SHP77 (cell line): ENCODE measurements around the gene DEGS1.

ENCODE experiments used
- DNase-seq, 2 experiments: peaks; one replicate each; lab custom pipeline; 2025; lab: John Stamatoyannopoulos, UW

DEGS1 gene

DNA sequence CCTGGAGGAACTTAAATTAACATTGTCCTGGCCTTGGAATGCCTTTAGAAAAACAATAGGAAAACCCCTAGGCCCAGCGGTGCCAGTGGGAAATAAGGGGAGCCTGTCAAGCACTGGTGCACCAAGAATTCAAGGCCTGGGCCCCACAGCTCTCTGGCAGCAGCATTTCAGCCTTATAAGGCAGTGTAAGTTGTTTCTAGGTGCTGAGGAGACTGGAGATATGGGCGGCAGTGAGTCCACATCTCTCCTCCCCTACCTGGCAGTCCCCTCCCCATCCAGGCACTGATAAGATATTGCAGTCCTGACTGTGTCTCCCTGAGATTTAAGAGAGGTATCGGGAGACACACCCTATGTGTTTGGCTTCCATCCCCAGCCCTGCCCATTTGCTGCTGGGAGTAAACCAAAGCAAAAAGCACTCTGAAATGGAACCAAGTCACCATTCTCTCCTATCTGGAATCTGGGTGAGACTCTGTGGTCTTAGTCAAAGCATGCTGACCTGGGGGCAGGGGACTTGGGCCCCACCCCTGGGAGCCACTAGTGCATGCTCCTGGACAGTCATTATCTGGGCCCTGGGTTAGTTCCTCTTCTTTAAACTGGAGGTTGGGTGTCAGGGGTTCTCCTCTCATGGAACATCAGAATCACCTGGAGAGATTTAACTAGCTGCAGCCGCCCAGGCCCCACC lies 30.5 kb downstream of the DEGS1 start:
- no peak for DNase-seq

DNA sequence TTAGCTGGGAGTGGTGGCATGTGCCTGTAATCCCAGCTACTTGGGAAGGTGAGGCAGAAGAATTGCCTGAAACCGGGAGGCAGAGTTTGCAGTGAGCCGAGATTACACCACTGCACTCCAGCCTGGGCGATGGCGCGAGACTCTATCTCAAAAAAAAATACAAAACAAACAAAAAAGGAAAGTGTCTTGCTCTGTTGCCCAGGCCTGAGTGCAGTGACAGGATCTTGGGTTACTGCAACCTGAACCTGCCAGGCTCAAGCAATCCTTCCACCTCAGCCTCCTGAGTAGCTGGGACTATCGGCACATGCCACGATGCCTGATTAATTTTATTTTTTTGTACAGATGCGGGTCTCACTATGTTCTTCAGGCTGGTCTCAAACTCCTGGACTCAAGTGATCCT lies 33.3 kb downstream of the DEGS1 start:
- no peak for DNase-seq

DNA sequence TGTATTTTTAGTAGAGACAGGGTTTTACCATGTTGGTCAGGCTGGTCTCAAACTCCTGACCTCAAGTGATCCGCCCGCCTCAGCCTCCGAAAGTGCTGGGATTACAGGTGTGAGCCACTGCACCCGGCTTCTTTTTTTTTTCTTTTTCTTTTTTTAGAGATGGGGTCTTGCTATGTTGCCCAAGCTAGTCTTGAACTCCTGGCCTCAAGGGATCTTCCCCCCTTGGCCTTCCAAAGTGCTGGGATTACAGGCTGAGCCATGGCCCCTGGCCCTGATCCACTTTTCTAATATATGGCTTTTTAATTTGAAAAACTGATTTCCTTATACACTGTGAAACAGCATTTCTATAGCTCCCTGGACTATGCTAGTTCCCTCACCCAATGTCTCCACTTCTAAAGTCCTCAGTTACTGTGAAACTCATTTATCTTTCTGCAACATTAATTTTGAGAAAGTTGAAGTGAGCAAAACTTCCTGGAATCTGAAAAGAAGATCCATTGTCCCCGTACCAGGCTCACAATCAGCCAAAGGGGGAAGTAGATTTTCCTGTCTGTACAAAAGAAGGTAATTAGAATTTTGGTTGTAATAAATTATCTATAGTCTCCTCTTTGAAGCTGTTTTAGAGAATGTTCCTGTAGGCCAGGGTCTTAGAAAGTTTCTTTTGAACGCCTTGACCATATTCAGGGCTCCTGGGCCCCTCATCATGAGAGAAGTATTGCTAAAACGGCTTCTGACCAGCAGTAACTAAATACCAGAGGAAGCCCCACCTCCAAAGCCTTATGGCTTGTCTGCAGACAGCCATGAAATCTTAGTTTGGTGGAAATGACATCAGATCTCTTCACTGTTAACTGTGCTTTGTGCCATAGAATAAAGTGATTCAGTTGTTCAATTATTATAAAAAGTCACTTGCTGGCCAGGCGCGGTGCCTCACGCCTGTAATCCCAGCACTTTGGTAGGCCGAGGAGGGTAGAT lies 34.9 kb downstream of the DEGS1 start:
- no peak for DNase-seq

DNA sequence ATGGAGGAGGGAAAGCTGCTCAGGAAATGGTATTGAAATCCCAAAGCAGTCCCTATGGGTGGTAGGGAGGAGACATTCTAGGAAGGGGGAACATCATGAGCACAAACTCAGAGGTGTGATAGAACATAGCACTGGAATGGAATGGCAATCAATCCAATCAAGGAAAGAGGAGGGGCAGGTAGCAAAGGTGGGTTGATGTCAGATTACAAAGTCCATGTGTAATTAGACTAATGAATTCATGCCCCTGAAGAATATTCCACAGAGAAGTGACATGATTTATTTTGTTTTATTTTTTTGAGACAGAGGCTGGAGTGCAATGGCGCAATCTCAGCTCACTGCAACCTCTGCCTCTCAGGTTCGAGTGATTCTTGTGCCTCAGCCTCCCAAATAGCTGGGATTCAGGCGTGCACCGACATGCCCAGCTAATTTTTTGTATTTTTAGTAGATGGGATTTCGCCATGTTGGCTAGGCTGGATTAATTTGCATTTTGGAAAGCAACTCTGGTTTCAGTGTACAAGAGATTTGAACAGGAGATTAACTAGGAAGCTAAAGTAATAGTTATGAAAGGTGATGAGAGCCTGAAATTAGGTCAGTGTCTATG lies 36.1 kb downstream of the DEGS1 start:
- DNase-seq, result no peak

DNA sequence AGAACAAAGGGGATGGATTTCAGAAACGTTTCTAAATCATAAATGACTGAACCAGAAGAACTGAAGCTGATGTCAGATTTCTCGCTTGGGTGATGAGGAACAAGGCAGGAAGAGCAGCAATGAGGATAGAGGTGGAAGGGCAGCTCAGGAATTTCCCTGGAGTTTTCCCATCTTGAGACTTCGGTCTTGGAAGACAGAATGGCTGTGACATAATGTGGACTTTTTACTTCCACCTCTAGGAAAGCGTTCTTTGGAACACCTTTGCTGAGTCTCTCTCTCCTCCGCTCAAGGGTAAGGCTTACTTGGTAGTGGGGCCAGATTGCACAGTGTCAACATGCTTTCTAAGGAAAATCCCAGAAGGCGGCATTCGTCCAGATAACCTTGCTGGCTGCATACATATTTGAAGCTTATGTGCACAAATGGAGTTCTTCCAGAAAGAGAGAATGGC lies 36.6 kb downstream of the DEGS1 start:
- no peak for DNase-seq

DNA sequence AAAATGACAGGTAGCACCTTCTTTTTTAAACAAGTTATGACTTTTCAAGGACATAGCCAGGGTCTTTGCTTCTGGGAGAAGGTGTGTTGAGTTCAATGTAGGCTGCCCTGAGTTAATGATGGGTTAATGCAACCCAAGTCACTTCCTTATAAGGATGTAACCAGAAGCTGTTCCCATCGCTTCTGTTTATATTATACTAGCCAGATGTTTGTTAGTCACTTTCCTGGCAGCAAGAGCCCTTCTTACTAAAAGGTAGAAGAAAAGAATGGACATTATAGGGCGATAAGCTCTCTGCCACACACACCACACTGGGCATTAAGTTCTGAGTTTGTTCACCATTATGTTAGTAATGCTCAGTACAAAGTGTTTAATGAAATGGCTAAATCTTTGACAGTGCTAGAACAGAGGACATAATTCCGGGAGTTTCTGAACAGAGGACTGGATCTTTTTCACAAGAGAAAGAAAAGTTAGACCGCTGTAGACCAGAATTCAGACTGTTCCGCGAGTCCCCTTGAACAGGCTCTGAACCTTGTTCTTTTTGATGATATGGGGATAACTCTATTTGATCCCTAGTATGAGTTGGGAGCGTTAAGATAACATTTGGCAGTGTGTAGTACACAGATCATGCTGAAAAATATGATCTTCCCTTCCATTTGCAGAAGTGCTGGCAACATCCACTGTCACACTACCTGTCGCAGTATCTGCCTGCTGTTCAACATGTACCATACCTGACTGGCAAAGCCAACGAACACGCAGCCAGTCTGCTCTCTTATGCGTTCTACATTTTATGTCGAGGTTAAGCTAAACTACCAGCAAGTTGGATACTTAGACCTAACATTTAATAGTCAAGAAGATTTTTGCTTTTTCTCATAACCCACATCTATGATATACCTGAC lies 41.0 kb downstream of the DEGS1 start:
- DNase-seq, result no peak

DNA sequence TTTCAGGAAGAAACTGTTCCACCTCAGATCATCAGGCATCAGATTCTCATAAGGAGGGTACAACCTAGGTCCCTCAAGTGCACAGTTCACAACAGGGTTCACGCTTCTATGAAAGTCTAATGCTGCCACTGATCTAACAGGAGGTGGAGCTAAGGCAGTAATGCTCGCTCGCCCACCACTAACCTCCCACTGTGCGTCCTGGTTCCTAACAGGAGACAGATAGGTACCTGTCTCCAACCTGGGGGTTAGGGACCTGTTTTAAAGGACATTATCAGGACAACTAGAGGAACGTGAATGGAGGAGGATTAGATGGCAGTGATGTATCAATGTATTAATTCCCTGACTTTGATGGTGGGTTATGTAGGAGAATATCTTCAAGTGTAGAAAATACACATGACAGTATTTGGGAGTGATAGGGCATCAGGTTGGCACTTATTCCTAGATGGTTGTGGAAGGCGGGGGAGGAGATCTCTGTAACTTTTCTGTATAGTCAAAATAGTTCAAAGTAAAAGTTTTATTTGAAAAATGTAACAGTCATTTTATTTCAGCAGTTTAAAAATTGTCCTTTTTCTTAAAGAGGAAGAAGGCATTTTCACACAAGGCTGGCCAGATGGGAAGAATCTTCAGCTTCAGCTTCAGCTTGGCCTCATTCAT lies 43.9 kb downstream of the DEGS1 start:
- DNase-seq, result no peak

DNA sequence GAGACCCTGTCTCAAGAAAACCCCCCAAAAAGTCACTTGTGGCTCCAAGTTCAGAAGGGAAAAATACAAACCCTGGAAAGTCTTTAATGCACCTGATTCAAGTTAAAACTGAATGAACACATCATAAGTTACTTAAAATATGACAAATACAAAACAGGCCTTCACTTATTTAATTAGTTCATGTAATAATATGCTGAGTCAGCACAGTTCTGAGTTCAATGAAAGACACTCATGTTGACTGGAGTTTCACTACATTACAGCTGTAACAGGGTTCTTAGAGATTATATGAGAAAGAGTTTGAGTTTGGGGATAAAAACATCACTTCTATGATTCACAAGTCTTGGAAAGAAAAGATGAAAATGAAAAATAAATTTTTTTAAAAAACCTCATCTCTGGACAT lies 51.0 kb downstream of the DEGS1 start:
- DNase-seq, result no peak

DNA sequence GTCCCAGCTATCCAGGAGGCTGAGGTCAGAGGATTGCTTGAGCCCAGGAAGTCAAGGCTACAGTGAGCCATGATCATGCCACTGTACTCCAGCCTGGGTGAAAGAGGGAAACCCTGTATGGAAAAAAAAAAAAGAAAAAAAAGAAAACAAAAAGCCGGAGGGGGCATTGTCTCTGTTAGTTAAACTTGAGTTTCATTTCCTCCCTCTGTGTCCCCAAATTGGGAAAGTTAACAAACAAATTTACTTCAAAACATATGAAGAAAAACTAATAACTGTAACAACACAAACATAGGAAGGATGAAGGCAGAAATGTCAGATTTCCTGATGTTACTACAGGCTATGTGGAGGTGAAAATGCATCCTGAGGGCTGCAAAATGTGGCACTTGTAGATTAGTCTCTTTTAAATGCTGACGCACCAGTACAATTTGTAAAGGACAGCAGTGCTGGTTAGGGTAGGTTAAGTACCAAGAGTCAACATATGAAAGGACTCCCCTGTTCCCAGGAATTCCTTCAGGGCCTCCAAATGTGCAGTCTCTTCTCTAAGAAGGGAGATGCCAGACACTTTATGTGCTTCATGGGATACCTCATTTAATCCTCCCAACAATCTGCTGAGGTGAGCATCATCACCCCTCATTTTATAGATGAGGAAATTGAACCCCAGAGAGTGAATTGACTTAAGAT lies 52.9 kb downstream of the DEGS1 start:
- no peak for DNase-seq

DNA sequence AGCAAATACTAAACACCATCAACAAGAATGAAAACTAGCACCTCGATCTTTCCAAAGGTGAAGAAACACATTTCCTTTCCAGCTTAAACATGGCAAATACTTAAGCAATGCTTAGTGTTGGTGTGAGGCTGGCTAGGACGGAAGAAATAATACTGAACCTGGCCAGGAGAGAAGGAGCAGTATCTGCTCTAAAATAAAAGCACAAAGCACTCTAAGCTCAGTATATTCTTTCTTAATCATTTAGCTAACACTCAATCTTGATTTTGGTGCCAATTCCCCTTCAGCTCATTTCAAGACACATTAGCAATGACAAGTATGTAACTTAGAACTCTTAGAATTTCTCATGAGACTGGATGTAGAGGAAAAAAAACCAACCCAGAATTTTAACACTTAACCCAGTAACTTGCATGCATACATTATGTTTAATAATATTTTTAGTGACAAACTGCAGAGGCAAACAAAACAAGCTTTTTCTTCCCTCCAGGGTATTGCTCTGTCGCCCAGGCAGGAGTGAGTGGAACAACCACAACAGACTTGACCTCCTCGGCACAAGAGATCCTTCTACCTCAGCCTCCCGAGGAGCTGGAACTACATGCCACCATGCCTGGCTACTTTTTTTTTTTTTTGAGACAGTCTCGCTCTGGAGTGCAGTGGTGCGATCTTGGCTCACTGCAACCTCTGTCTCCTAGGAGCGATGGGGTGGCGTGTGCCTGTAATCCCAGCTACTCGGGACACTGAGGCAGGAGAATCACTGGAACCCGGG lies 54.3 kb downstream of the DEGS1 start:
- no peak for DNase-seq

DNA sequence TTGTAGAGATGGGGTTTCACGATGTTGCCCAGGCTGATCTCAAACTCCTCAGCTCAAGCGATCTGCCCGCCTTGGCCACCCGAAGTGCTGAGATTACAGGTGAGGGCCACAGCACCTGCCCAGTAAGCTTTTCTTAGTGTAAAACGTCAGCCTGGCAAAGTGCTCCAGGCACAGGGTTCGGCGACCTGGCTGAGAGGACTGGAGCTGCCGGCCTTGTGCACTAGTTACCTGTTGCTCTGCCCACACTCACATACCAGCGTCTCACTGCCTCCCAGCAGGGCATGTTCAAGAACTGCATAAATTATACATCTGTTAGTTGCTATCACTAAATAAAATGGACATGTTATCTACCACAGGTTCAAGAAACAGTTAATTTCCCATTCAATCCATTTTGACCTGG lies 55.2 kb downstream of the DEGS1 start:
- DNase-seq, result no peak

DNA sequence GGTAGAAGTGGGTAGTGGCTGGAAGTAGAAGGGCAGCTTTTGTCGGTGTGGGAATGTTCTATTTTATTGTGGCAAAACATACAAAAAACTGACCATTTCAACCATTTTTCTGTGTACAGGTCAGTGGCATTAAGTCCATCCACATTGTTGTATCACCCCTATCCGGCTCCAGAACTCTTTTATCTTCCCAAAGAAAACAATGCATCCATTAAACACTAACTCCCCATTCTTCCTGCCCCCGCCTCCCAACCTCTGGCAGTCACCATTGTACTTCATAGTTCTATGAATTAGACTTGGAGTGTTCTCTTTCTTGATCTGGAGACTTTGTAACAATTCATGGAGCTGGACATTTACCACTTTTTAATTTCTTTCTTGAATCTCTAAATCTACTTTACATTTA lies 55.7 kb downstream of the DEGS1 start:
- no peak for DNase-seq
